ENCODE data around the gene HSPA1L.
A peak's percentile ranks its signal among the peaks of the same experiment; 100 is the strongest.

Gene HSPA1L

DNA sequence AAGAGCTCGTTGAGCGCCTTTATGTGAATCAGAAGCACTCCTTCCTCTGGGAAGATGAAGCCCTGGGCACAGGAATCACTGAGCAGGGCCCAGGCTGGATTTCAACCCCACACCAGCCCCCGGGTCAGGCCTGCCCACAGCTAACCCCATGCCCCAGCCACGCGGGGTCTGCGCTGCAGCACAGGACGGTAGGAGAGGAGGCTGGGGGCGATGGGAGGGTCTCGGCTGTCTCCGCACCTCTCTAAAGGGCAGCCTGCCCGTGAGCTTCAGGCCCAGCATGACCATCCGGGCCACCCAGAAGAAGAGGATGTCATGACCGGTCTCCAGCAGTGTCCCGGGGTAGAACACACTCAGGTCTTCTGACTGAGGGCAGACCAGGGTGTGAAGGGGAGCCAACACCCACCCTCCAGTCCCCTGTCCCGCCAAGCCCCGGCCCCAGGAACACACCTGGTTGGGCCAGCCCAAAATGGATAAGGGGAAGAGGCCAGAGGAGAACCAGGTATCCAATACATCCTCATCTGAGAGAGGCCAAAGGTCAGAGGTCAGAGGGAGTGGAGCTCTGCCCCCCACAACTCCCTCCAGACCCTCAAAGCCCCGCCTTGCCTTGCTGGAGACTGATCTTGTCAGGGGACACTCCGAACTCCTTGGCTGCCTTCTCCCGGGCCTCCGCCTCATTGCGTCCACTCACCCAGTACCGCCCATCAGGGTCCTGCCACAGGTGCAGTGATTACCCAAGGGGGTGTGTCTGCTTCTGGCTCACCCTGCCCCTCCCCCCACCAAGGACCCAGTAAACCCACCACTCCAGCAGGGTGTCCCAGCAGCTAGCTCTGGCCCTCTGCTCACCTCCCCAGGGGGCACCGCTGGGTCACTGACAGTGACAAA is 33.6 kb downstream of the HSPA1L start:
- no peak for ATAC-seq

DNA sequence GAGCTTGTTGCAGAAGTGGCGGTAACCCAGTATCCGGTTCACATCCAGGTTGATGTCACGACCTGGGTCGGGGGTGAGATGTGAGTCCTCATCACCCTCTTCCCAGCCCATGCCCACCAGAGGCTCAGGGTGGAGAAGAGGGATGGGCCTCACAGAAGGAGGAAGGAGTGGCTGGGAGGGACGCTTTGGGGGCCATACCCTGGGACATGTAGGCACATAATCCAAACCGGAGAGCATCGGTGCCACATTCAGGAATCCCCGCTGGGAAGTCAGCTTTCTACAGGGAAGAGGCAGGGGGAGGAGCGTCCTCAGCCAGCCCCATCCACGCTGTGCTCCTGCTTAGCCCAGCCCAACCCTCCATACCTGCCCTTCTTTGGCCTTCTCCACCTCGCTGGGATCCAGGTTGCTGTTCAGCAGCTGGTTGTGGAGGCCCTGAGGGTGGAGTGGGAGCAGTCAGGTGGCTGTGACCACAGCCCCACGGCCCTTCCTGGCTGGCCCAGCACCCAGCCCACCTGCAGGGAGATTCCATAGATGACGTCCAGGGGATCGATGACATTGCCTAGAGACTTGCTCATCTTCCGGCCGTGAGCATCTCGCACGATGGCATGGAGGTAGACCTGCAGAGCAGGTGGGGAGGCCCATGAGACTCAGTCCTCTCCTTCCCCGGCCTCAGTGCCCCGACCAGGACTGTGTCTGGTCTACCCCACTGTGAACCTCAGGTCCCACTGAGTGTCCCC is 34.4 kb downstream of the HSPA1L start:
- ATAC-seq: no peak

GRCh38 chr6:31779908-31780307 is 35.2 kb downstream of the HSPA1L start:
- ATAC-seq: no peak

DNA sequence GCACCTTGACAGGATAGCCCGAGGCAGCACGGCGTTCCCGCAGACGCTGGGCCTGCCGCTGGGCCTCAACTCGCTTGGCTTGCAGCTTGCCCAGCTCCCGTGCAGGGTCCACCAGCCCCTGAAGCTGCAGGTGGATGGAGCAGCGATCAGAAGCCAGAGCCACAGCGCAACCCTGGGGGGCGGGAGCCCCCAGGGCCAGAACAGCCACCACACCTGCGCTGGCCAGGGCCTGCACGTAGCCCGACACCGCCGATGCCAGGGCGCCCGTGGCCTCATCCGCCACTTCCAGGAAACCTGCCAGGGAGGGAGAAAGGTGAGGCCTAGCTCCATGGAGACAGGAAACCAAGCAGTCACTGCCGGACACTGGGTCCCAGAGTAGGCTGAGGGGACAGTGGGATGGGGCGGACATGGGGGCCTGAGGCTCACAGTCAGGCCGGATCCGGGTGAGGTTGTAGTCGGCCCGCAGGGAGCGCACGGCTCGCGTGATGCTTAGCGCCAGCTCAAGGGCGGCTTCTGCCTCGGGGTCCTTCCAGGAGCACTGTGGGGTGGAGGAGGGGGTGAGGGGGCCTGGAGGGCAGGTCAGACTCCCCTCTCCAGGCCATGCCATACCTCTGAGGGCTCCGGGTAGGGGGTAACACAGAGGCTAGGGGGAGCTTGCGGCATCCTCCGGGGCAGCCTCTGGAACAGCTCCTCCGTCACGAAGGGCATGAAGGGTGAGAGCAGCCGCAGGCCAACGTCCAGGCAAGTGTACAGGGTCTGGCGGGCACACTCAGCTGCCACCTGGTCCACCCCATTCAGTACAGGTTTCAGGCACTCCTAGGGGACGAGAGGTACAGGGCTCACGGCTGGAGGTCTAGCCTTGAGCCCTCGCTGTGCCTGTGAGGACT is 35.8 kb downstream of the HSPA1L start:
- ATAC-seq: no peak

- ATAC-seq: no peak
Measured at GRCh38 chr6:31778193-31778592, 36.9 kb downstream of the HSPA1L start.

DNA sequence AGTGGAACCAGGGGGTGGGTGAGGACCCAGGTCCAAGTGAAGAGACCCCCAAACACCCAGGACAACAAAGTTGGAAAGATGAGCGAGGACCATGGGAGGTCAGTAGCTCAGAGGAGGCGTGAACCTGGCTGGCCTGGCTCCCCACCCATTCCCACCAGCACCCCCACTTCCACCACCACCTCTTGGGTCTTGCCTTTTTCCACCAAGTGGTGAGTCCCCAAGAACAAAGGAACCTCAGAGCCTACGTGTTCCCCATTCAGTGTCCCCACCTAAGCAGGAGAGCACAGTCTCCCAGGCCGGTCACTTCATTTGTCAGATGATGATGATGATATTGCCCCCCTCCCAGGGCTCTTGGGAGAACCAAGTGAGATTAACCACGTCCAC is 37.4 kb downstream of the HSPA1L start:
- no peak for ATAC-seq

DNA sequence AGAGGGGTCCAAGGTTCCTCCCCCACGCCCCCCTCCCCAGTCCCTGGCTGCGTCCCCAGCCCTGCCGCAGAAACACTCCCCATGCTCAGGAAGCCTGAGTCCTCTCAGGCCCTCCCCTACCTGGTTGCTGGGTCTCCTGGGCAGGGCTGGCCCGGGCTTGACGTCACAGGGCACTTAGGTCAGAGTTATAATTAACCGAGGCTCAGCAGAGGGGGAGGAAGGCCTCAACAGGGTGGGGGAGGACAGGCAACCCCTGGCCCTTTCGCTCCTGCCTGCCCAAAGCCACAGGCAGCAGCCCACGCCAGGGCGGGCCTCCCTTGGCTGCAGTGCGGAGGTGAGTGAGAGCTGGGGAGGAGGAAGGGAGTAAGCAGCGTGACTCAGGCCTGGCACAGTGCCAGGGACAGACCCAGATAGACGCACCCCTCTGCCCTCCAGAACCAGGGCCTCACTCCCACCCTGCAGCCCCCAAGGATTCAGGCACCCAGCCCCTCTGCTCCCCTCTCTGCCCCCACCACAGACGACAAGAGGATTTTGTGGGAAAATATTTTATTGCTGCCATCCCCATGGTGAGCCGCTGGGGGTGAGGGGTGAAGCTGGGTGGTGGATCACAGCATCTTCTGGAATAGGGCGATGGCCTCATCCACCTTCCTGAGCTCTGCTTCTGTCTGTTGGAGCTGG is 38.0 kb downstream of the HSPA1L start, which contains the start of gene VWA7:
Gene VWA7, minus strand, starts transcription at position 340 of the 678 bp plus-strand sequence. CDS start 549 bp downstream, outside the sequence.
- peak; percentile 90 to 92 for ATAC-seq

DNA sequence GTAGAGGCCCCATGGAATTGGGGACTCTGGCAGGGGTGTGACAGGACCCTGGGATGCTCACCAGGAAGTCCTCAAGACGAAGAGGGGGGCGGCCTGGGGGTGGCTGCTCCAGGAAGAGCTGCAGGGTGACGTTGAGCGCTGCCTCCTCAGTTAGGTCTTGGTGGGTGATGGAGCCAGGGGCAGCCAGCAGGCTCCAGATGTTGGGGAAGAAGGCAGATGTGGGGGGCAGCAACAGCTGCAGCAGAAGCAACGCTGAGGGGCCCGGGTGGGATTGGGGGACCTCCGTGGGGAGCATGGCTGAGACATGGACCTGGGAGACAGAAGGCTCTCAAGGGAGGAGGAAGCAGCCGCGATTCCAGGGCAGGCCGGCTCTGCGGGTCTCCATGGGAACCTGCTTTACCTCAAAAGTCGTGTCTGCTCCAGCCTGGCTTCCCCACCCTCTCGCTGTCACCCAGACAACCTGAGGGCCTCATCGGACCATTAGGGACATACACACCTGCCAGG is 38.5 kb downstream of the HSPA1L start:
- peak in 1 of 2 donors; percentile 2 for ATAC-seq

- no peak for ATAC-seq
Measured at GRCh38 chr6:31775633-31776484, 39.2 kb downstream of the HSPA1L start.

DNA sequence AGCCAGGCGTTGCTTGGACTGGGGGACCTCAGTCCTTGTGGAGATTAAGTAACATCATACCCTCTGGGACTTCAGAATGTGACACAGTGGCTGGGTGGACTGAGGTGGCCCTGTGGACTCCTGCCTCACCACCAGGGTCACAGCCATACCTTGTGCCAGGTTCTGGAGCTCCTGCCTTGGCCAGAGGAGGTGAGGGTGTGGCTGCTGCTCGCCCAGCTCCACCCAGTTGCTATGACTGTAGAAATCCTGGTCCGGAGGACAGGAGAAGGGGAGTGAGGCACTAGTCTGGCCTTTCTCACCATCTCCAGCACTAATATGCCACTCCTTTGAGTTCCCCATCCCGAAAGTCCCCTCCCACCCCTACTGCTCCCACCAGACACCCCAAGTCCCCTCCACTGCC is 39.9 kb downstream of the HSPA1L start:
- ATAC-seq: no peak

- peak; percentile 31 to 50 for ATAC-seq
Measured at GRCh38 chr6:31771992-31772358, 43.1 kb downstream of the HSPA1L start.

DNA sequence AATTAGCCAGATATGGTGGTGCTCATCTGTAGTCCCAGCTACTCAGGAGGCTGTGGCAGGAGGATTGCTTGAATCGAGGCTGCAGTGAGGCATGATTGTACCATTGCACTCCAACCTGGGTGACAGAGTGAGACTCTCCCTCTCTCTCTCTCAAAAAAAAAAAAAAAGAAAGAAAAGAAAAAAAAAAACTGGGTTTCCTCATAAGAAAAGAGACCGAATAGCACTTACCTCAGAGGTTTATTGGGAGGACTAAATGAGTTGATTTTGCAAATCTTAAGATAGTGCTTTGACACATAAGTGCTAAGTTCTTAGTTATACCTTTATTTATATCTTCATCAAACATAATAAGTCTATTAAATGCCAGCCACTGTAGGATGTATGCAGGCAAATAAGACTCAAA is 44.2 kb downstream of the HSPA1L start:
- ATAC-seq: no peak

DNA sequence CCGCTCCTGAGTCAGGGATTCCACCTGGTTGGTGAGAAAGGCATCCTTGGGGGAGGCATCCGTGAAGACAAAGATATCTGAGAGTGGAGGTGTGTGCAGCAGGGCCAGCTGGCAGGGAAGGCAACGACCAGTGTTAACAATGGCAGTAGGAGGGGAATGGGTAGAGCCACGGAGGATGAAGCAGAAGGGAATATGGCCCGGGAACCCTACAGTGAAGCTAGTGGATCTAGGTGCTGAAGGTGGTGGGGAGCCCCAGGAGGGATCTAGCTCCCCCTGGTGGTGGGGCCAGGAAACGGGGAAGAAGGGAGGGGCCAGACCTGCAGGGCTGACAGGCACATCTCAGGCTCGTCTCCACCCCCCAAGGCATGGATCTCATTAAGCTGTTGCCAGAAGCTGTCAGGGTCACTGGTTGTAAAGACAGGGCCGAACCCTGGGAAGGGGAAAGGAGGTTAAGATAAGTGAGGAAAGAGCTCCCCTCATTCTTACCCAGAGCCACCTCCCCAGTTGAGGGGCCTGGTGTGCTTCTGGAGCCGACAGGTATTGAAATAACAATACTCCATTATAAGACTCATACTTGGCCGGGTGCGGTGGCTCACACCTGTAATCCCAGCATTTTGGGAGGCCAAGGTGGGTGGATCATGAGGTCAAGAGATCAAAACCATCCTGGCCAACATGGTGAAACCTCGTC is 45.3 kb downstream of the HSPA1L start:
- peak; percentile 79 to 85 for ATAC-seq

- ATAC-seq: no peak
Measured at GRCh38 chr6:31768363-31769257, 46.5 kb downstream of the HSPA1L start.

- ATAC-seq: no peak
Measured at GRCh38 chr6:31767096-31767645, 47.9 kb downstream of the HSPA1L start.

DNA sequence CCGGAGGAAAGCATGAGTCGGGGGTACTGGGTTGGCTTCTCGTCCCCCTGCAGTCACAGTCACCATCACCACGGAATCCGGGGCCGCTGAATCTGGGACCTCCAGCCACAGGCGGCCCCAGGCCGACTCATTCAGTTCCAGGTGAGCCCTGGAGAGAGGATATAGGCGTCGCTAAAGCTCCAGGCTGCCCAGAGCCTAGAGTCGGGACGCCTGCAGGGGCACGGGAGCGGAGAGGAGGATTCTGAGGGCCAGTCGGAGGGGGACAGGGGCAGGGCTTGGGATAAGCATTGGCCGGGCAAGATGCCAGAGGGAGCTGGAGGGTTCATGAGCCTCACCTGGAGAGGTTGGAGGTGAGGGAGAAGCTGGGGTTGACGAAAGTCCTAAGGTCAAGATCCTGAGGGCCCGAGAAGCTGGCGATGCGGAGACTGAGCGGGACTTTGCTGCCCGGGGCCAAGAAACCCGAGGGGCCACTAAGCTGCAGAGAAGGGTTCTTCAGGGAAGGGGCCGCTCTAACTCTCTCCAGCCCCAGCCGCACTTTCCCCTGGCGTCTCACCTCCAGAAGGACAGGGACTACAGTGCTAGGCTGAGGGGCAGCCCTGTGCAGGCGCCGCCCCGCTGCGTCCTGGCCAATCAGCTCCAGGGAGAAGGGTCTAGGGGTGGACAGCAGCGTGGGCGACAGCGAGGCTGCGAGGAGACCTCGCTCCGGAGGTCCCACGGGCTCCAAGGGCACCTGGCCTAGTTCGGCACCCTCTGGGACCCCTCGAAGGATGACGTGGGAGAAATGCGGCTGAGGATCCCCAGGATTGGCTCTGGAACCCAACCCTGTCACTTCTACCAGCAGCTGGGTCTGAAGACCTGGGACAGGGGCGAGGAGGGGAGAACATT is 48.9 kb downstream of the HSPA1L start:
- no peak for ATAC-seq

DNA sequence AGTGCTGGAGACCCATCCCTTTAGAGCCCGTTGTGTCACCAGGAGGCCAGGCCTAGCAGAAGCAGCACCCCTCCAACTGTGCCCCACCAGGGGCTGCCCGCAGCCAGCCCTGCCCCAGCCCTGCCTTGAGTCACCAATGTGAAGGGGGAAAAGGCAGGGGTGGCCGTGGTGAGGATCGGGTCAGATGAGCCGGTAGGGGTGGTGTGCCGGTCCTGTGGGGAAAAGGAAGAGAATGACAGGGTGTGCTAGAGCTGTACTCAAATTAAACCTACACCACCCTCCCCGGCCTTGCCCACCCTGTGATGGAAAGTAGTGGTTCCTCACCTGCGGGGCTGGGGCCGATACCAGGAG is 49.5 kb downstream of the HSPA1L start:
- ATAC-seq: no peak

GRCh38 chr6:31764198-31764597 is 50.9 kb downstream of the HSPA1L start:
- ATAC-seq: no peak
